Measurements from ENCODE around the gene PRSS22.

DNA sequence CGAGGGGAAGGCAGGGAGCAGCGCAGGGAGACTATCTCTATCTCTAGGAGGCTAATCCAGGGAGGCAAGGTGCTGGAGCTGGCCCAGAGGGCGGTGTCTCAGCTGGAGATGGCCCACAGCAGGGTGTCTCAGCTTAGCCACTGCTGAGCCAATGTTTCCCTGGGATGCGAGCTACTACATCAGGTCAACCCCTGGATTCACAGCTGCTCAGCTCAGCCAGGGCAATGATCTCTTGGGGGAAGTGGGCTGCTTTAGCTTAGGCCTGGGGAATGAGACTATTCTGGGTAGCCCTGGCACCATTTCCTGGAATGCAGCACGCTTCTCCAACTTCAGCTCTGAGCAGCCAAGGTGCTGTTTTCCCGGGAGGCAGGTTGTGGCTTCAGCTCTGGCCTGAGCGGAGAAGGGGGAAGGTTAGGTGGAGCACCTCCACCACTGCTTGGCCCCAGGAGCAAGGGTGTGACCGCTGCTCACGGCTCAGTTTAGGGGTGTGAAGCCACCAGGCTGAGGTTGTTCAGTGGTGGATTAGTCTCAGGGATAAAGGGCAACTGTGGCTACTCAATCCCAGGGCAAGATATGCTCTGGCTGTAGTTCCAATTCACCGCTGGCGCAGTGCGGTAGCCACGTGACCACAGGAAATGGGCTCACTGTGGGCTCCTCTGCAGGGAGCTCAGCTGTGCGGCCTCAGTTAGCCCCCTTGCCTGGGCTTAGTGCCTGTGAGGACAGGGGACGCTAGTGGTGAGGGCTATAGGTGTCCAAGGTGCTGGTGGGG, 46.1 kb downstream of the PRSS22 start:
- no peak for TF ChIP-seq POLR2AphosphoS5 (IDR thresholded peaks at IDR 0.05)
- TF ChIP-seq, protein P1, sequence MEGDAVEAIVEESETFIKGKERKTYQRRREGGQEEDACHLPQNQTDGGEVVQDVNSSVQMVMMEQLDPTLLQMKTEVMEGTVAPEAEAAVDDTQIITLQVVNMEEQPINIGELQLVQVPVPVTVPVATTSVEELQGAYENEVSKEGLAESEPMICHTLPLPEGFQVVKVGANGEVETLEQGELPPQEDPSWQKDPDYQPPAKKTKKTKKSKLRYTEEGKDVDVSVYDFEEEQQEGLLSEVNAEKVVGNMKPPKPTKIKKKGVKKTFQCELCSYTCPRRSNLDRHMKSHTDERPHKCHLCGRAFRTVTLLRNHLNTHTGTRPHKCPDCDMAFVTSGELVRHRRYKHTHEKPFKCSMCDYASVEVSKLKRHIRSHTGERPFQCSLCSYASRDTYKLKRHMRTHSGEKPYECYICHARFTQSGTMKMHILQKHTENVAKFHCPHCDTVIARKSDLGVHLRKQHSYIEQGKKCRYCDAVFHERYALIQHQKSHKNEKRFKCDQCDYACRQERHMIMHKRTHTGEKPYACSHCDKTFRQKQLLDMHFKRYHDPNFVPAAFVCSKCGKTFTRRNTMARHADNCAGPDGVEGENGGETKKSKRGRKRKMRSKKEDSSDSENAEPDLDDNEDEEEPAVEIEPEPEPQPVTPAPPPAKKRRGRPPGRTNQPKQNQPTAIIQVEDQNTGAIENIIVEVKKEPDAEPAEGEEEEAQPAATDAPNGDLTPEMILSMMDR (IDR thresholded peaks at IDR 0.05), result no peak

Data from prostate gland (tissue), 2 donors.